Lung (tissue), 12 donors: Measurements from ENCODE around the gene KCNK1. TPM values are rescaled to one million over a fixed set of nuclear protein-coding genes. Genes with fewer than 3 reads are reported as not detected.
"Not testable (repeated sequence)": the region's sequence is repeated elsewhere in the genome, so short reads cannot be mapped to it uniquely, and the experiment has no call there.

Source experiments
- ATAC-seq: fragments of 200-7000 bp; cut with Tn5 transposase; one replicate; pipeline ENCODE4 v1.9.1; 2020; ENCODE audit warnings: moderate number of reproducible peaks; ENCODE audit not compliant: insufficient read depth, low FRiP score
- DNase-seq, 3 donors: peaks; one replicate each; pipeline ENCODE4 v3.0.0-alpha.2; 2013 to 2017
- H3K27ac ChIP-seq, 2 donors: one replicate each; pipeline ENCODE4 v1.5.1; 2013; ENCODE audit warnings: mild to moderate bottlenecking in 2 of 2, moderate library complexity in 2 of 2, control low read depth in 1 of 2, inconsistent platforms in 1 of 2, low read depth in 1 of 2, low read length in 1 of 2
- H3K27me3 ChIP-seq, 3 donors: one replicate each; pipeline ENCODE4 v1.5.1; 2013; ENCODE audit warnings: low read length in 2 of 3; ENCODE audit not compliant: control insufficient read depth in 3 of 3, insufficient read depth in 3 of 3
- H3K36me3 ChIP-seq, 4 donors: one replicate each; pipeline ENCODE4 v1.5.1; 2013; ENCODE audit warnings: low read length in 4 of 4, mild to moderate bottlenecking in 1 of 4, moderate library complexity in 1 of 4; ENCODE audit not compliant: control insufficient read depth in 4 of 4, insufficient read depth in 4 of 4
- H3K4me1 ChIP-seq, 5 donors: one replicate each; pipeline ENCODE4 v1.5.1; 2013; ENCODE audit warnings: low read length in 5 of 5, mild to moderate bottlenecking in 2 of 5, moderate library complexity in 1 of 5; ENCODE audit not compliant: control insufficient read depth in 5 of 5, insufficient read depth in 5 of 5
- H3K4me3 ChIP-seq: one replicate; pipeline ENCODE4 v1.5.1; 2013; ENCODE audit warnings: mild to moderate bottlenecking, control low read depth, moderate library complexity
- H3K9ac ChIP-seq, 2 donors: one replicate each; pipeline ENCODE4 v1.5.1; 2013; ENCODE audit warnings: low read length in 2 of 2, control low read depth in 1 of 2; ENCODE audit not compliant: insufficient read depth in 1 of 2
- H3K9me3 ChIP-seq, 4 donors: one replicate each; pipeline ENCODE4 v1.5.1; 2013; ENCODE audit warnings: low read length in 3 of 4, mild to moderate bottlenecking in 1 of 4, moderate library complexity in 1 of 4; ENCODE audit not compliant: control insufficient read depth in 4 of 4, insufficient read depth in 3 of 4
- CTCF ChIP-seq: IDR thresholded peaks from 2 replicates; pipeline ENCODE4 v1.5.1; 2012; ENCODE audit warnings: mild to moderate bottlenecking; ENCODE audit errors: control extremely low read depth, extremely low read depth
- WGBS, 2 donors: extraction: QIAGEN DNeasy Blood & Tissue Kit; methylation state at CpG; one replicate each; pipeline ENCODE4 v1.1.7; 2013; 5-methylcytosine and 5-hydroxymethylcytosine counted together
- polyA plus RNA-seq, 2 donors: library from polyadenylated mRNA; stranded (reverse); fragments of 200-250 nt; gene quantifications; one replicate each; pipeline ENCODE4 v1.2.1, GENCODE V29; 2013
- total RNA-seq, 2 donors: library from RNA; depleted of rRNA in 1 of 2; stranded (reverse); fragments of >200 nt in 1 of 2; gene quantifications; one replicate each; pipeline ENCODE4 v1.2.1, GENCODE V29; 2014 to 2021
- donor health status: control.
- donor health status: control.
- donor health status: Bipolar disorder and iron deficiency.
- donor health status: healthy.
- donor health status: DM: yes; HTN: yes; CAD: no.

Gene KCNK1
- total and polyA plus RNA-seq, 4 donors: 8.9 to 13.1 (median 11.2) TPM

- no peaks in the 10 kb centered on the region for H3K4me1 ChIP-seq
- no peak overlapping the region for H3K27ac ChIP-seq
- no peak overlapping the region for H3K9ac ChIP-seq
- TF ChIP-seq CTCF: no peak
- no peaks in the 10 kb centered on the region for H3K27me3 ChIP-seq
- DNase-seq (no peak), ATAC-seq (no peak)
- no peaks in the 10 kb centered on the region for H3K9me3 ChIP-seq
- H3K4me3 ChIP-seq: no peak overlapping the region
- H3K36me3 ChIP-seq: no peaks in the 10 kb centered on the region
- 77 to 82% methylated on average over 12 of the region's 12 CpGs for WGBS, 2 donors
Measured at GRCh38 chr1:233679591-233680373, 65.9 kb downstream of the KCNK1 start.

- no peak overlapping the region for H3K4me3 ChIP-seq
- H3K9me3 ChIP-seq: no peaks in the 10 kb centered on the region
- no peaks in the 10 kb centered on the region for H3K4me1 ChIP-seq
- H3K9ac ChIP-seq: no peak overlapping the region
- H3K27me3 ChIP-seq: no peaks in the 10 kb centered on the region
- DNase-seq (no peak), ATAC-seq (no peak)
- no peaks in the 10 kb centered on the region for H3K36me3 ChIP-seq
- no peak for TF ChIP-seq CTCF
- no peak overlapping the region for H3K27ac ChIP-seq
- WGBS, 2 donors: 94 to 97% methylated on average over 1 of the region's 1 CpG
Measured at GRCh38 chr1:233681285-233681684, 67.4 kb downstream of the KCNK1 start.

- not testable (repeated sequence) for H3K9ac ChIP-seq, ATAC-seq, DNase-seq, H3K36me3 ChIP-seq, H3K4me3 ChIP-seq, H3K9me3 ChIP-seq, H3K27ac ChIP-seq, H3K4me1 ChIP-seq, H3K27me3 ChIP-seq
- WGBS, 2 donors: 93 to 95% methylated on average over 11 of the region's 11 CpGs
Measured at GRCh38 chr1:233686653-233687052, 72.7 kb downstream of the KCNK1 start.

GRCh38 chr1:233689017-233689747 is 75.3 kb downstream of the KCNK1 start:
- Histone ChIP-seq H3K27ac (no peak overlapping the region), H3K9ac (no peak overlapping the region), H3K36me3 (no peaks in the 10 kb centered on the region), H3K4me3 (no peak overlapping the region), H3K27me3 (no peaks in the 10 kb centered on the region), H3K9me3 (no peaks in the 10 kb centered on the region), H3K4me1 (peaks cover 0 to 4% (median 0%) of the 10 kb centered on the region in 5 donors)
- 67 to 85% methylated on average over 2 of the region's 3 CpGs for WGBS, 2 donors
- TF ChIP-seq CTCF: no peak
- no peak for DNase-seq
- no peak for ATAC-seq
